GM19193 (cell line): ENCODE results near the gene HOXD1.

Experiments used
- POLR2A ChIP-seq: IDR thresholded peaks from 4 replicates; pipeline ENCODE4 v1.6.1; 2011; ENCODE audit not compliant: insufficient read depth, insufficient read length; ENCODE audit errors: extremely low read depth

Gene HOXD1

GRCh38 chr2:176184749-176185148 is 3.7 kb upstream of the HOXD1 start:
- TF ChIP-seq POLR2A: no peak

DNA sequence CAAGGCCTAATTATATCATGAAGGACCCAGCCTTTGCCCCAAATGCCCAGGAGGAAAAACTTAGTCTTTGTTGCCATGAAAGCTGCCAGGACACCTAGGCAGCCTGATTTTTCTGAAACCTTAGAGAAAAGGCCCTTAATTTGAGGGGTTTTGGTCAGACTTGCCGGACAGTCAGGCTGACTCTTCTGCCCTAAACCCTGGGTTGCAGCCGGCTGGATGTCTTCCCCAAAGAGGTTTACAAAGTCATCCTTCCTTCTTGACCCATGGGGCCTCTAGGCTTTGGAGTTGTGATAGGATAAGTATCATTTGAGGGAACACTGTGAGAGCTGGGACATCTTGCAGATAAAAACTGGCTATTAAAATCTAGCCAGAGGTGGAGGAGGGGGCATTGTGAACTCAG is 2.4 kb upstream of the HOXD1 start:
- TF ChIP-seq POLR2A: no peak

DNA sequence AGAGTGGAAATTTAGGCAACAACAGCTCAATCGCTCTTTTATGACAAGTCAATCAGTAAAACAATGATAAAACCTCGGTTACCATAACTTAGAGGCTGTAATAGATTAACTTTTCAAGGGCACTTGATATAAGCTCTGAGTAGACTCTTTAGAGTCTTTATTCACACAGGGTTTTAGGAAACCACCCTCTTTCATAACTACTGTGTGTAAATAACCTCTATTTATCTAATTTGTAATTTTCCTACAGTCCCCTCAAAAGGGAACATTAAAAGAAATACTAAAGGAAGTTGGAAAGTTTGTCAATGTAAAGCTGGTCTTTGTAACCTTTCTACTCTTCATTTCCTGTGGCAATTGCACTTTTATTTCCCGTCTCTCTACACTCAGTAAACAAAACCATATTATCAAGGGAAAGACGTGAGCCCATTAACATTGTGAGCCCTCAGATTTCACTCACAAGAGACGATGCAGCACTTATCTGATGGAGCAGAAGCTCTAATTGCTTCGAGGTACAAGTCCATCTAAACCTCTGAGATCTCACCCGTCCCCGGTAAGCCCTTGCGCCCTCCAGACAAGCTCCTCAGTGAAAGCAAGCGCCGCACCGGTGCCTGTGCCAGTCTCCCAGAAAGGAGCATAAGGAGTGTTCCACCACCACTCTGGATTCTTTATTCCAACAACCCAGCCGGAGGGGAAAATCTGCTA is 1.1 kb upstream of the HOXD1 start:
- no peak for TF ChIP-seq POLR2A

GRCh38 chr2:176188774-176189680 is 559 bp downstream of the HOXD1 start:
- no peak for TF ChIP-seq POLR2A

DNA sequence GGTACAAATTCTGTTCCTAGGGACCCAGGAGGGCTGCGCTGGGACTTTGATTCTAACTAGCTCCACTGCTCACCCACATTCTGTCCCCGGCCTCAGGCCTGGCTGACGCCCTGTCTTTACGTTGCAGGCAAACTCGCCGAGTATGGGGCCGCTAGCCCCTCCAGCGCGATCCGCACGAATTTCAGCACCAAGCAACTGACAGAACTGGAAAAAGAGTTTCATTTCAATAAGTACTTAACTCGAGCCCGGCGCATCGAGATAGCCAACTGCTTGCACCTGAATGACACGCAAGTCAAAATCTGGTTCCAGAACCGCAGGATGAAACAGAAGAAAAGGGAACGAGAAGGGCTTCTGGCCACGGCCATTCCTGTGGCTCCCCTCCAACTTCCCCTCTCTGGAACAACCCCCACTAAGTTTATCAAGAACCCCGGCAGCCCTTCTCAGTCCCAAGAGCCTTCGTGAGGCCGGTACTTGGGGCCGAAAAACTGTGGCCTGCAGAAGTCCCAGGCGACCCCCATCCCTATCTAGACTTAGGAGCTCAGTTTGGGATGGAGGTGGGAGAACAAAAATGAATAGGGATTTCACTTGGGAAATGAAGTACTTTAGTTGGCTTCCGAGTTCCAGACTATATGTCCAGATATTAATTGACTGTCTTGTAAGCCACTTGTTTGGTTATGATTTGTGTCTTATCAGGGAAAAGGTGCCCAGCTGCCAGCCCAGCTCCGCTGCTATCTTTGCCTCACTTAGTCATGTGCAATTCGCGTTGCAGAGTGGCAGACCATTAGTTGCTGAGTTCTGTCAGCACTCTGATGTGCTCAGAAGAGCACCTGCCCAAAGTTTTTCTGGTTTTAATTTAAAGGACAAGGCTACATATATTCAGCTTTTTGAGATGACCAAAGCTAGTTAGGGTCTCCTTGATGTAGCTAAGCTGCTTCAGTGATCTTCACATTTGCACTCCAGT is 1.5 kb downstream of the HOXD1 start:
- TF ChIP-seq POLR2A: no peak

DNA sequence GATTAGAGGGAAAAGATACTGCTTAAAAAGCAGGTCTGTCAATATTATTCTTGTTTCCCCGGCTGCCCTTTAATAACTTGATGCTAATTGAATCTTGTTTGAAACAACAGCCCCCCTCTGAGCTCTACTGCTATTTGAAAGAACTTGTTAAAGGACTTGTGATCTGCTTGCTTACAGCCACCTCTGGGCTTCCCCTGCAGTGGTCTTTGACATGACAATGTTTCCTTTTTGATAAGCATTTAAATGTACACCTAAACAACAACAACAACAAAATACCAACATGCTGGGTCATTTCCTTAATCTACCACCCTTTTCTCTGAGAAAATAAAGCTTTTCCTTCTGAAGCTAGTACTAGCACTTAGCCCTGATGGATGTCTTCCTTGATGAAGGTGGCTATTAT is 3.9 kb downstream of the HOXD1 start:
- no peak for TF ChIP-seq POLR2A

- TF ChIP-seq POLR2A: no peak
These were observed 4.6 kb downstream of the HOXD1 start for GRCh38 chr2:176193048-176193447.

GRCh38 chr2:176199902-176200301 is 11.4 kb downstream of the HOXD1 start:
- no peak for TF ChIP-seq POLR2A

DNA sequence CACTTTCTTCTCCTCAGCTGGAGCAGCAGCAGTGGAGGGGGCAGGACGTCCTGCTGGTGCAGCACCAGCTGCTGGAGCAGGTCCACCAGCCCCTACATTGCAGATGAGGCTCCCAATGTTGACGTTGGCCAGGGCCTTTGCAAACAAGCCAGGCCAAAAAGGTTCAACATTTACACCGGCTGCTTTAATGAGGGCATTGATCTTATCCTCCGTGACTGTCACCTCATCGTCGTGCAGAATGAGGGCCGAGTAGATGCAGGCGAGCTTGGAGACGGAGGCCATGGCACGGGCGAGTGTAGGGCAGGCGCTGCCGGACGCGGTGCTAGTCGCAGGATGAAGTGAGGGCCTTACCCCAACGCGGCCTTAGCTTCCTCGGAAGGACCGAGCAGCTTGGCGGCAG is 12.5 kb downstream of the HOXD1 start:
- no peak for TF ChIP-seq POLR2A

DNA sequence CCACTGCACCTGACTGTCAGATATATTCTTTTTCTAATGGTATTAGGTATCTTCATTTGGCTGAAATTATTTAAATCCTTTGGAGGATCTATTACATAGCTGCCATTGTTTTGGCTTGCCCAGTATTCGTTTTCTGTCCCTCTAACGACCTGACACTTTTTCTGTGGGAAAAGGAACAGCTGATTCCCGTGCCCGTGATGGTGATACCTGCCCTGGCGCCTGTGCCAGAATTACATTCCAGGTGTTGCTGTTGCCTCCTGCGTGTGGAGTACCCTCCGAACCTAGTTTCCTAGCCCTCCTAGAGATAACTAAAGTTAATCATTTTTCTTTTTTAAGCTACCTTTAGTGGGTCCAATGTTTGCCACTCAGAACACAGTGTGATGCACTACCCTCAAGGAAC is 14.0 kb downstream of the HOXD1 start:
- TF ChIP-seq POLR2A: no peak

DNA sequence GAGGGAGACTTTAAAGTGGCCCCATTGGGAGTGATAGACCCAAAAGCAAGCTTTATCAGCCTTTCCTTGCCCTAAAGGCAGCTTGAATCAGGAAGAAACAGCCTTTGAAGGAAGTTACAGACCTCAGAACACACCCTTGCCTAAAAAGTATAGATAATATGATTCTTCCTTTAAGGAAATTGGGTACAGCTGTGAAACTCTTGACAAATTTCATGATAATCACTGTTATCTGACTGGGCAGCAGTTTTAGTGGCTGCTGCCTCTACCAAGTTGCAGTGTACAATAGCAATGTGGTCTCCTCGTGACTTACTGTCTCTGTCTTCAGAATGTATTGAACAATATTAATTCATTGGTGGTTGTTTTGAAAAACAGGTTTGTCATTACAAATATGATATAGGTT is 16.7 kb downstream of the HOXD1 start:
- no peak for TF ChIP-seq POLR2A

DNA sequence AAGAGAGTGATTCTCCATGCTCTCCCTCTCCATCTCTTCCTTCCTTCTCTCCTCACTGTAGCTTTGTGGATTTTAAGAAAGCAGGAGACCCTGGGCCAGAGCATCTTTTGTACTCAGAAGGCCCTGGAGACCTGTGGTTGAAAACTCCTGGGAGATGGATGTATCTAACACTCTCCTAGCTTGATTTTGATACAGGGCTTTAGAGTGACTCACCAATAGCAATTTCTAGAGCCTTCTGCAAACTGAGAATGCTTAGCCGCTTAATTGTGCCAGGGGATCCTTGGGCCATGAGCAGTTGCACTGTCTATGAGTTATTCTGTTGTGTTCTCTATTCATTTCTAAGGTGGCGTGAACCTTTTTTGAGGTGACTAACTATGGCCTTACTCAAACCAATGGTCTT is 17.7 kb downstream of the HOXD1 start:
- TF ChIP-seq POLR2A: no peak

GRCh38 chr2:176206682-176207081 is 18.2 kb downstream of the HOXD1 start:
- TF ChIP-seq POLR2A: no peak

GRCh38 chr2:176211110-176211509 is 22.6 kb downstream of the HOXD1 start:
- no peak for TF ChIP-seq POLR2A

GRCh38 chr2:176212276-176212675 is 23.8 kb downstream of the HOXD1 start:
- TF ChIP-seq POLR2A: no peak
